Measurements from ENCODE around the gene SULT1C3.
A peak's percentile ranks its signal among the peaks of the same experiment; 100 is the strongest.
"Not testable (repeated sequence)": the region's sequence is repeated elsewhere in the genome, so short reads cannot be mapped to it uniquely, and the experiment has no call there.

The SULT1C3 gene

GRCh38 chr2:108253106-108253505 is 13.3 kb downstream of the SULT1C3 start:
- no peak for DNase-seq

GRCh38 chr2:108257757-108258331 is 18.1 kb downstream of the SULT1C3 start:
- no peak for DNase-seq

GRCh38 chr2:108260773-108261172 is 21.0 kb downstream of the SULT1C3 start:
- no peak for DNase-seq

GRCh38 chr2:108262036-108262435 is 22.3 kb downstream of the SULT1C3 start:
- no peak for DNase-seq

DNA sequence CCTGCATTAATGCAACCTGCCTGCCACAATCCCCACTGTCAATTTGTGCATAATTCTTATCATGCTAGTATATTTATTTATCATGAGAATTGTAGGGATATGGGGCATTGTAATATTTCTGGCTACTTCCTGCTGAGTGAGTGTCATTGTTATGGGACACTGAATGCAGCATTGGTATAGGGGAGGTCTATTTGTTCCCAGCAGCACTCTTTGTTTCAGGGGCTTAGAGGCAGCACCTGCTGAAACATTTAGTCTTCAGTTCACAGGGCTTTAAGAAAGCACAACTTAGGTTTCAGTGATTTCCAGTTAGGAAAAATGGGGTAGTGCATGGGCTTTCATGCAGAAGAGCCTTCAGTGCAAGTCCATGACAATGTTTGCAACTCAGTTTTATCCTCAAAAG is 23.6 kb downstream of the SULT1C3 start:
- no peak for DNase-seq

GRCh38 chr2:108266218-108266617 is 26.4 kb downstream of the SULT1C3 start:
- no peak for DNase-seq

GRCh38 chr2:108267101-108267500 is 27.3 kb downstream of the SULT1C3 start:
- DNase-seq: no peak

- DNase-seq: no peak
These were observed 28.2 kb downstream of the SULT1C3 start for GRCh38 chr2:108268001-108268400.

- DNase-seq: no peak
These were observed 30.6 kb downstream of the SULT1C3 start for GRCh38 chr2:108270346-108270745.

GRCh38 chr2:108270768-108271506 is 31.2 kb downstream of the SULT1C3 start:
- DNase-seq: no peak

GRCh38 chr2:108271691-108272253 is 32.0 kb downstream of the SULT1C3 start:
- no peak for DNase-seq

GRCh38 chr2:108278631-108279030 is 38.9 kb downstream of the SULT1C3 start:
- no peak for DNase-seq

GRCh38 chr2:108279468-108279867 is 39.7 kb downstream of the SULT1C3 start:
- no peak for DNase-seq

GRCh38 chr2:108280466-108280865 is 40.7 kb downstream of the SULT1C3 start:
- no peak for DNase-seq

GRCh38 chr2:108284566-108284965 is 44.8 kb downstream of the SULT1C3 start:
- DNase-seq: not testable (repeated sequence)

DNA sequence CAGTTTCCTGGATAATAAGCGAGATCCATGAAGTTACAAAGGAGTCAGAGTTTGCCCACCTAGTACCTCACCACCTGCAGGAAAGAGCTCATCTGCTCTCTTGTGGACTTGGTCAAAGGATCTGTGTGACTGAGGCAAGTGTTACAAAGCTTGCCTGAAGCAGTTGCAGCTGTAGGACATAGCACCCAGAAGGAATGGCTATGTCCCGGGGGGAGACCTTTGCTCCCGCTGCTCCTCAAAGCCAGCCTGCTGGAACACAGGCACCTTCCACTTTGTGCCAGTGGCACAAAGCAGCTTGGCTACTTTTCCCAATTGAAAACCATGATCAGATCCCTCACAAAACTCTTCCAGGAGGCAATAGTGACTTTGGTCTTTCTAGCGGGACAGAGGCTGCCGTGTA is 45.8 kb downstream of the SULT1C3 start:
- no peak for DNase-seq

GRCh38 chr2:108287169-108287568 is 47.4 kb downstream of the SULT1C3 start:
- no peak for DNase-seq

DNA sequence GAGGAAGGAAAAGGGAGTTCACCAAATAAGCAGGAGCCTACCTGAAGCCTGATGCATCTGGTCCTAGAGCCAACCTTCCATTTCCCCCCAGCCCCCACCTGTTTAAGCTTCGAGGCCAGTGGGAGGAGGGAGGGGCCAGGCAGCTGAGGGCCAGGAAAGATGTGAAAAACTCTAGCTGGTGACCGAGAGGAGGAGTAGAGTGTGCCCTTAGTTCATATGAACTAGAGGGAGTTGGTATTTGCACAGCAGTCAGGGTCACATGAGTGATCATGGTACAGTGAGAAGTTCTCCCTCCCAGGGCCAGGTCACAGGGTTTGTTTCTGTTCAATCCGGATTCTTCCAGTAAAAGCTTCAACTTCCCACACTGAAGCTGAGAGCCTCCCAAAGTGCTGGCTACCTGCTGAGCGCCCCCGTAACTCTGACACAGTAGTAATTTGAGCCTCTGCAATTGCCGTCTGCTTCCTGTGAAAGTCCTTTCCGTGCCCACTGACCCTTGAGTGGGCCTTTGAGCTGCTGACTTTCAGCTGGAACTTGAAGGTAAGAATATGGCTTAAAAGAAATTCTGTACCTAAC is 48.9 kb downstream of the SULT1C3 start, which contains the start of gene SULT1C2:
TSS of gene SULT1C2 (plus strand) at position 362 of the 573 bp plus-strand sequence. CDS start 4,773 bp downstream, outside the sequence.
- DNase-seq: peak; percentile 21

GRCh38 chr2:108293850-108294249 is 54.1 kb downstream of the SULT1C3 start:
- no peak for DNase-seq

DNA sequence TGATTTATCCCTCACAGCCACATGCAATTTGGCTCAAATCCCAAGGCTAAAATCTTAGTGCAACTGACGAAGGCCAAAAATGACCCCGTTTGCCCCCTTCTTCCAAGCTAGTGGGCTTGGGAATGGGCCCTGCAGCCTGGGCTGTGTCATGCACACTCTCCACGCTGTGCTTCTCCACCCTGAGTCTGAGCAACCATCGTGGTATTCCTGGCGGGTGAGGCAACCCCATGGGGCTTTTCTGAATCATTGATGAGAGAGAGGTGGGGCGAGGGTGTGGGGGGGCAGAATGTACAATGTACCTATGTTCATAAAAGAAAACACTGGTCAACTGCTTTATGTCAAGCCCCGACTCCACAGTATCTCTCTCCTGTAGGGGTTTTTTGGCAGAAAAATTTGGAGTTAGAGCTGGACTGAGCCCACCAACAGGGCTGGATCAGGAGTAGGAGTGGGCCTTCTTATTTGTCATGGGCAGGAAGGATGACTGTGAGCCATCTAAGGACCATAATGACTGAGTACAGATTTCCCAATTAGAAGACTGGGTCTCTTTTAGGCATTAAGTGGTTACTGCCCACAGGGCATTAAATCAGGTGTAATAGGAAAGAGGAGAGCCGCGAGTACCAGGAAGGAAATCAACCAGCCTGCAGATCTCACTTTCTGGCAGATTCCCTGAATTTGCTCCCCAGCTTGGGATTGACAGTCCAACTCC is 57.8 kb downstream of the SULT1C3 start:
- no peak for DNase-seq

GRCh38 chr2:108301558-108301957 is 61.8 kb downstream of the SULT1C3 start:
- no peak for DNase-seq

GRCh38 chr2:108304975-108305374 is 65.2 kb downstream of the SULT1C3 start:
- no peak for DNase-seq

GRCh38 chr2:108305901-108306300 is 66.1 kb downstream of the SULT1C3 start:
- DNase-seq: no peak
